ENCODE data around the gene CCDC15.
"Not testable (repeated sequence)": the region's sequence is repeated elsewhere in the genome, so short reads cannot be mapped to it uniquely, and the experiment has no call there.

DNA sequence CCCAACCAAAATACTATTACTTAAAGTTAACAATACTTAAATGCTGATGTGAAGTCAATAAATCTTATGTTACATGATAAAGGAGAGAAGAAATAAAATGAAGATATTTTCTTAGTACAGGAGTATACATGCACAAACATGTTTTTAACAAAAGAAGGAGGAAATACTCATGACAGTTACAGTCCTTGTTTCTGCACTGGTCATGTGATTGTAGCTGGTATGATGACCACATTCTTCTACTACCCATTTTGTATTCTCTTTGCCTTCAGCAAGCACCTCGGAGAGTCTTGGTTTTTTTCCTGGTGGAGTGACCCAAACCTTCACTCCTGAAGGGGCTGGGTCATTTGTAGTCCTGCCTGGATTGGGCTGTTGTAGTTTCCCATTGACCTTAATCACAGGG lies 75.4 kb downstream of the CCDC15 start:
- not testable (repeated sequence) for TF ChIP-seq CTCF, EZH2phosphoT487 (IDR thresholded peaks at IDR 0.05; ENCODE audit: low read length)
